Inflammatory macrophage (primary cell): ENCODE measurements around the gene CUL1.
"Not testable (repeated sequence)": the region's sequence is repeated elsewhere in the genome, so short reads cannot be mapped to it uniquely, and the experiment has no call there.

Experiments used
- DNase-seq, 2 donors: peaks; one replicate each; pipeline ENCODE4 v3.0.0-alpha.2; 2020 to 2022

Gene CUL1

DNA sequence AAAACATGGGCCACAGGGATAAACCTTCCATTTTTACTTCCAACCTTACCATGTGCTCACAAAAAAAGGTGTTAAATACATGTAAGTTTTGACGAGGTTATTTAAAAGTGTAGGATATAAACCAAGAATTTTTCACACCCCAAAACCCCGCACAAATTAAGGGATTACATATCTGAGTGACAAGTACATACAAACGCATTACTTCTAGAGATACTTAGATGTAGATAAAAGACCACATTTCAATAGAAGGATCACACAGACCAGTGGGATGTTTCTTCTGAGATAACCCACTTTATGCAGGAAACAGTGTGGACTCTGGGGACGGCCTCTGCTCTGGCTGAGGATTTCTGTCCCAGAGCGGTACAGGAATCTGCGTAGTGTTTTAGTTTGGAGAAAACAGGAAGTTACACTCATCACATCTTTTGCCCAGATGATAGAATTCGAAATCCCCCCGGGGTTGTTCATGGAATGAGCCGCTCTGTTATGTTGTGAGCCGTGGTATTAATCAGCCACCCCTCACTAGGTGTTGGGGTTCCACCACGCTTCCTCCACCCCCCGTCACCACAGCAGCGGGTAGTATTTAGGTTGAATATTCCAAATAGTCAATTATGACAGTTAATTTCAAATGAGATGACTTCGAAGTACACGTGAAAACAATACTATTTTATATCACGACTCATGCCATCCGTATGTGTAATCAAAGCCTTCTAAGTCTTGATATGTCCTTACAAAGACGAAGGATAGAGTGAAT lies 1.3 kb upstream of the CUL1 start:
- peak in 1 of 2 donors; percentile 33 for DNase-seq

DNA sequence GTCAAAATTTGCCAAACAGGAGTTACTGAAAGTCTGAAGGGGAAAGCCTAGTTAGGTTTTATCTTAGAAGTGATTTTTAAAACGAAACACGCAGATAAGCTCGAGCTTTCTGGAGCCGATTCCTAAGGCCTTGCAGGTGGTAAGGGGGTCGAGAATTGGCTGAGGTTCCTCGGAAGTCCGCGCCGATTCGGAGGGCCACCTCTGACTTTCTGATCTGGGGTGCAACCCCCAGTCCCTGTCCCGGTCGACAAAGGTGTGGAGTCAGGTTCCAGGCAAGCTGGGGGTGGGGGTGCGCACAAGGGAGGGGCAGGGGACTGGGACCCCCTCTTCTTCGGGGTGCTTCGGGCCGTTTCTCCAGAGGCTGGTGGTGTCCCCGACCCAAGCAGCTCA lies 701 bp upstream of the CUL1 start:
- no peak for DNase-seq

GRCh38 chr7:148699024-148699781 lies 500 bp downstream of the CUL1 start:
- DNase-seq, result peak; percentile 79 to 81

- peak; percentile 32 to 39 for DNase-seq
Measured at GRCh38 chr7:148699782-148700629, 1.3 kb downstream of the CUL1 start.

DNA sequence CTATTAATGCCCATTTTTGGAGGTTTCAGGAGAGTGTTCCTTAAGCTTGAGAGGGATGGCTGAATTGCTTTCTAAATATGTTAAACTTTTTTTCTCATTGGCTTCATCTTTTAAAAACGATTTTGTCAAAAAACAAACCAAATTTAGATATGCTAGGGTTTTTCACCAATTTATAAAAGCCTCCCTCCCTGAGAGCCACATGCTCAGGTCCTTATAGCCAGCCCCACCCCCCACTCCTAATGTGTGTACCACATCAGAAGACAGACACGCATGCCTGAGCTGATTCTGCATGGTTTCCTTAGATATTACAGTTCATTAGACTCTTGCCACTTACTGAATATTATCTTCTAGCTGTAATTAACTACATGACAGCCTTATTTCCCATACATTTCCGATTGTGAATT lies 2.0 kb downstream of the CUL1 start:
- no peak for DNase-seq

- DNase-seq, result peak; percentile 26 to 55
Measured at GRCh38 chr7:148701414-148701813, 2.7 kb downstream of the CUL1 start.

GRCh38 chr7:148702876-148703670 lies 4.4 kb downstream of the CUL1 start:
- no peak for DNase-seq

GRCh38 chr7:148703671-148703962 lies 4.9 kb downstream of the CUL1 start:
- not testable (repeated sequence) for DNase-seq

DNA sequence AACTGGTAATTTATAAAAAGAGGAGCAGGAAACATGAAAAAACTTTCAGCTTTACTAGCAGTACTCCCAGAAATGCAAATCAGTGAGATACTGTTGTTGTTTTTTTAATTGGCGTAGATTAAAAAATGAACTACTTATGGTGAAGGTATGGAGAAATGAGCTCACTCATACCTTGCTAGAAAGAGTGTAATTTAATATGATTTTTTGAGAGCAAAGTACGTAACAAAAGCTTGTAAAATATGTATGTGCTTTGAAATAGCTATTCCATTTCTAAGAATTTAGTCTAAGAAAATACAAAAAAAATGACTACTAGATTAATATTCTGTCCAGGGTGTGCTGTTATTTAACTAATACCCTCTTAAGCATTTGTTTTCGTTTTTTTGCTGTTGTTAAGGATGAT lies 5.5 kb downstream of the CUL1 start:
- DNase-seq, result no peak

DNA sequence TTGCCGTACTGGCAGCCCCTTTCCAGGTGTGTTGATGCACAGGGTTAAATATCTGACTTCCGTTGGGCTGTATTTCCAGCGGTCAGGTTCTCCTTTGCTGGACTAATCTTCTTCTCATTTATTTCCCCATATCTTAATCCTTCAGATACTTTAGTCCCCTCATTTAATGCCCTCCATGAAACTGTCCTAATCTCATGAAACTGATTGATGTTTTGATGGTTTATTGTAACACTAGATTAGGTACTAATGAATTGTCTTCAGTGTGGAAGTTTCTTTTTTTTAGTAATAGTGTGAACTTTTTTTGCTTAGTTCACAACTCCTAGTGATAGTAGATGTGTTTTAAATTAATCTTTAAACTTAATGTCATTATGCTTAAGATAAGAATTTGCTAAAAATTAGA lies 6.3 kb downstream of the CUL1 start:
- DNase-seq, result no peak

DNA sequence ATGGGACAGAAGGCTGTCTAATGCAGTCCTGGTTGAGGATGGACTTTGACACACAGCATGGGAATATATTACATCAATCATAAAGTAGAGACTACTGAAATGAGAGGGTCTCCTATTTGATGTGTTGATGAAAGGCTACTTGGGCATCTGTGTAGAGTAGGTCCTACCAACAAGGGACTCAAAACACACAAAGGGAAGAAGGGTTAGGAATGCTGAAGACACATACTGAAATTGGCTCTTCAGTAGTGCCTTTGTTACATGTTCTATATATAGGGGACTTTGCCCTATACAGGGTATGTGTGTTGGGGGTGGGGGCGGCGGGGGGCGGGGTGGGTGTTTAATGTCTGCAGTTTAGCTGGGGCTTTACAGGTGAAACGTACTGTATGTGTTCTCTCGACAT lies 7.7 kb downstream of the CUL1 start:
- no peak for DNase-seq

- DNase-seq, result peak; percentile 39 to 47
Measured at GRCh38 chr7:148708026-148708885, 9.6 kb downstream of the CUL1 start.

DNA sequence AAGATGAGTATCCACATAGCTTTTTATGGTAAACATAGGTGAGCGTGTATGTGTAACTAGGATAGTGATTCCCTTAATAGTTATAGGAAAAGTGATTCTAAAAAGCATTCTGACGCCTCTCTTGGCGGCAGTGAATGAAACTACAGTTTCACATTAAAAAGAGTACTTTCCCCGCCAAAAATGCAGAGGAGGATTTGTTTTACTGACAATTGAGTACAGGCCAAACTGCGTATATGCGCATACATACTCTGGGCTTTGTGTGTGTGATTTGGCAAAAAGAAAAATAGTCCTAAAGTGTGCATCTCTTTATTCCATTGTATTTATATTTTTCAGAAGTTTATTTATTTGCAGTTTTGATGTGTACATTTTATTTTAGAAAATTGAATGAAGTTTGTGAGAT lies 10.3 kb downstream of the CUL1 start:
- DNase-seq, result no peak

DNA sequence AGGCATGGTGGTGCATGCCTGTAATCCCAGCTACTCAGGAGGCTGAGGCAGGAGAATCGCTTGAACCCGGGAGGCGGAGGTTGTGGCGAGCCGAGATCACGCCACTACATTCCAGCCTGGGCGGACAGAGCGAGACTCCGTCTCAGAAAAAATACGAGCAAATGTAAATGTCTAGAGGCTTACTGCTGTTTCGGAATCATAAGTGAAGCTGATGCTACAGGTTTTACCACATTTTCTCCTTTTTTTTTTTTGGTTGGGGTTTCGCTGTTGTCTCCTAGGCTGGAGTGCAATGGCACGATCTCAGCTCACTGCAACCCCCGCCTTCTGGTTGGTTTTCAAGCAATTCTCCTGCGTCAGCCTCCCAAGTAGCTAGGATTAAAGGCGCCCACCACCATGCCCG lies 11.7 kb downstream of the CUL1 start:
- not testable (repeated sequence) for DNase-seq

- no peak for DNase-seq
Measured at GRCh38 chr7:148711191-148712102, 12.7 kb downstream of the CUL1 start.

DNA sequence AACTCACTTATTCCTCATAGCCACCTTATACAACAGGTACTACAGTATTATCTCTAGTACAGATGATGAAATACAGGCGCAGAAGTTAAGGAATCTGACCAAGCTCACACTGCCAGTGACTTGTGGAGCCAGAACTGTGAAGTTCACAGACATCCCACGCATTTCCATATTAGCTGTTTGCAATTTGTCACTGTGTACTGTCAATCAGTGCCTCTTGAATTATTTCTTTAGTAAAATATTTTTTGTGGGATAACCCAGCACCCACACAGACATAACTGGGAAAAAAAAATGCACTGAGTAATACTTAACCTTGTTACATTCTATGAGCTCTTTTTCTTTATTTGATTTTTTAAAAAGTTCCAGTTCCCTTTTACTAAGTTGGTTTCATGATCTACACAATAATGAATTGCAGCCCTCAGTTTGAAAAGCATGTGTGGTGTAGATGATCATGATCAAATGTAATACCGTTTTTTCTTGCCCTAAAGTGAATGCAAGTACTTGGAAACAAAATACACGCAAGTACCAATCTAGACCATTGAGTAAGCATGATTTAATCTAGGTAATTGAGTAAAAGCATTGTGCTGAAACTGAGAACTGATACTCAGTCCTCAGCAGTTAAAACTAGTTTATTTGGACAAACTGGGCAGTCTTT lies 14.1 kb downstream of the CUL1 start:
- peak; percentile 19 to 24 for DNase-seq

- DNase-seq, result no peak
Measured at GRCh38 chr7:148714498-148714897, 15.8 kb downstream of the CUL1 start.

DNA sequence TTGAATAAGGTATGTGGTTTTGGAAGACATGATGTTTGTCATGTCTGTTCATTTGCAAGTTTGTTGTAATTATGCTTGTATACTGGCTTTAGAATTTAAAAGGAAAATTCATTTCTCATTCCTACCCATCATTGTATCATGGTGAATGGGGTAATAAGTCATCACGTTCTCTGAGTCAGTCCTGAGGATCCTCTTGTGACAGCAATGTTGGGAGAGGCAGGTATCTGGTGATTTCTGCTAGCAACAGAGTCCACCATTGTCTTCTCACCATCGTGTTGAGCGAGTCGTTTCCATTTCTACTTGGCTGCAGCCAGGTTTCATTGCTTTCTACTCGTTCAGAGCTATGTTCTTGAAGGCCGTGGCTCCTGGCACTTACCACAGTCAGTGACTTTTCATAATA lies 16.3 kb downstream of the CUL1 start:
- DNase-seq, result no peak

GRCh38 chr7:148717266-148717793 lies 18.6 kb downstream of the CUL1 start:
- DNase-seq, result no peak

- no peak for DNase-seq
Measured at GRCh38 chr7:148718431-148718830, 19.7 kb downstream of the CUL1 start.
